Activated naive CD4-positive, alpha-beta T cell treated with anti-CD3 and anti-CD28 coated beads, Interleukin-2, amount 50 U/mL, for 24 hours (primary cell): ENCODE results near the gene LPO.

Source experiments
- H3K27ac Mint-ChIP-seq: one replicate; pipeline ENCODE4 v1.8.0; 2021; ENCODE audit warnings: mild to moderate bottlenecking, mixed read lengths
- H3K27me3 Mint-ChIP-seq: one replicate; pipeline ENCODE4 v1.8.0; 2021; ENCODE audit warnings: mixed read lengths
- H3K36me3 Mint-ChIP-seq: one replicate; pipeline ENCODE4 v1.8.0; 2021; ENCODE audit warnings: mixed read lengths
- H3K4me1 Mint-ChIP-seq: one replicate; pipeline ENCODE4 v1.8.0; 2021; ENCODE audit warnings: mixed read lengths
- H3K4me3 Mint-ChIP-seq: one replicate; pipeline ENCODE4 v1.8.0; 2021; ENCODE audit warnings: mild to moderate bottlenecking, mixed read lengths
- H3K9me3 Mint-ChIP-seq: one replicate; pipeline ENCODE4 v1.8.0; 2021; ENCODE audit warnings: mixed read lengths

LPO gene

DNA sequence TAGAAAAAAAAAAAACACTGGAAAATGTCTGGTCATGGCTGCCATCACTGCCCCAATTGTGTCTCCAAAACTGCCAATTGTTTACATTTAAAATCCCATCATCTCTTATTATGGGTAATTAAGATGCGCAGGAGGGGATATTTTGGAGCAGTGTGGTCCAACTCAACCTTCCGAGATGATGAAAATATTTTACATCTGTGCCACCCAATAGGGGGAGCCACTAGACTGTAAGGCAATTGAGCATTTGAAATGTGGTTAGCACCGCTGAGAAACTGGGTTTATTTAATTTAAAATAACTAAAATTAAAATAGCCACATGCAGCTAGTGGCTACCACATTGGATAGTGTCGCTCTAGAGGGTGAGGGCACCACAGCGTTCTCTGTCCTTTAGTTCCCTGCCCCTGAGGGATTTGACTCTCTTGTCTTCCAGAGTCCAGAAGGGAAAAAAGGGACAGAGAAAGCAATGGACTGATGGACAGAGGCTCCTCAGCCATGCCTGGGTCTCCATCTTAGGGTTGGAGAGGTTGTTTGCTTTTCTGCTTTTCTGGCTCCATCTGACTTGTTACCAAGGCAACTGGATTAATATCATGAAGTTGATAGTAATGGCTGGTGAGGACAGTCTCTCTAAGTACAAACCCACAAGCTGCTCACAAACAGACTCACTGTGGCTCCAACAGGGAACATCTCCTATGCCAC, 38.9 kb downstream of the LPO start:
- Mint-ChIP-seq H3K9me3 (no peaks in the 10 kb centered on the region), H3K4me1 (peaks cover 5% of the 10 kb centered on the region), H3K4me3 (no peak overlapping the region), H3K36me3 (no peaks in the 10 kb centered on the region), H3K27me3 (peaks cover 10% of the 10 kb centered on the region), H3K27ac (no peak overlapping the region)

DNA sequence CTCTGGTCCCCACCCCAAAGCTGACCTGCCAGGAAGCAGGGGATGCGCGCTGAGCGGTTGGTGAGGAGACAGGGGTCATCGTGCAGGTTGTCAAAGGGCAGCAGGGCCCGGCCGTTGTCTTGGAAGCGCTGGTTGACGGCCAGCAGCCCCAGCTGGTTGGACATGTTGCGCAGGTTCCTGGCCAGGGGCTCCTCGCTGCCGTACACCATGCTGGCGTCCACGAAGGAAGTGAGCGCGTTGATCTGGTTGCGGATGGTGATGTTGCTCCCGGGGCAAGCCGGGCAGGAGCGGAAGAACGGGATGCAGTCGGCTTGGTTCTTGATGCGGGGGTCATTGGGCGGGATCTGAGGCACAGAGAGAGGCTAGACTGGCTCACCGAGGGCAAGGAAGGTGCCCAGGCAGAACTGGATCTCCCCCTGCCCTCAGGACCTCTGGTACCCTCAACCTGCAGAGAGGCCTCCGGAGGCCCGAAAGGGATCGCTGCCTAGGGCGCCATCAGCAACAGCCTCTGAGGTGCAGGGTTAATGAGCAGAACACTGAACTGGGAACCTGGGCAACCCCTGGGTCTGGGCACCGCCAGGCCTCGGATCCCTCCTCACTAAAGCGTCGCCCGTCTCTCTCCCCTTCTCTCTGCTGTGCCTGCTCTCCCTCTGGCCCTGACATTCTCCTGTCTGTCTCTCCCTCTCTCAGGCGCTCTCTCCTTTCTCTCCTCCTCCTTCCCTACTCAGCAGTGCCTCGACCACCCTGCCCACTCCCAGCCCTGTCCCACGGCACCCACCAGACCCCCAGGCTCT, 39.6 kb downstream of the LPO start:
- Mint-ChIP-seq H3K4me1 (peaks cover 5% of the 10 kb centered on the region), H3K4me3 (no peak overlapping the region), H3K27ac (no peak overlapping the region), H3K9me3 (no peaks in the 10 kb centered on the region), H3K27me3 (peaks cover 10% of the 10 kb centered on the region), H3K36me3 (no peaks in the 10 kb centered on the region)

DNA sequence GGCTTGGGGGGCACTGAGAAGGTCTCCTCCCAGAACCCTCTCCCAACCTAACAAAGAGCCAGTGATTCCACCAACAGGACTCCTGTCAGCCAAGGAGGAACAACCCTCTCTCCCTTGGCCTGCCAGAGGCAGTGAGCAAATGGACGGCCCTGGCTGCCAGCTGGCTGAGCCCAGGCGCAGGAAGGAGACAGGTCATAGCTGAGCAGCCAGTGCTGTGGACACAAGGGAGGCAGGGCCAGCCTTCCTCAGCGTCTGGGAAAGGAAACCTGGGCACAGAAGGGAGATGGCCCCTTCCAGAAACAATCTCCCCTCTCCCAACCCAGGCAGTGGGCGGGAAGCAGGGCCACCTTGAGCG, 40.3 kb downstream of the LPO start:
- H3K4me1 Mint-ChIP-seq: peaks cover 5% of the 10 kb centered on the region
- no peaks in the 10 kb centered on the region for H3K9me3 Mint-ChIP-seq
- no peaks in the 10 kb centered on the region for H3K36me3 Mint-ChIP-seq
- no peak overlapping the region for H3K4me3 Mint-ChIP-seq
- peaks cover 10% of the 10 kb centered on the region for H3K27me3 Mint-ChIP-seq
- no peak overlapping the region for H3K27ac Mint-ChIP-seq

DNA sequence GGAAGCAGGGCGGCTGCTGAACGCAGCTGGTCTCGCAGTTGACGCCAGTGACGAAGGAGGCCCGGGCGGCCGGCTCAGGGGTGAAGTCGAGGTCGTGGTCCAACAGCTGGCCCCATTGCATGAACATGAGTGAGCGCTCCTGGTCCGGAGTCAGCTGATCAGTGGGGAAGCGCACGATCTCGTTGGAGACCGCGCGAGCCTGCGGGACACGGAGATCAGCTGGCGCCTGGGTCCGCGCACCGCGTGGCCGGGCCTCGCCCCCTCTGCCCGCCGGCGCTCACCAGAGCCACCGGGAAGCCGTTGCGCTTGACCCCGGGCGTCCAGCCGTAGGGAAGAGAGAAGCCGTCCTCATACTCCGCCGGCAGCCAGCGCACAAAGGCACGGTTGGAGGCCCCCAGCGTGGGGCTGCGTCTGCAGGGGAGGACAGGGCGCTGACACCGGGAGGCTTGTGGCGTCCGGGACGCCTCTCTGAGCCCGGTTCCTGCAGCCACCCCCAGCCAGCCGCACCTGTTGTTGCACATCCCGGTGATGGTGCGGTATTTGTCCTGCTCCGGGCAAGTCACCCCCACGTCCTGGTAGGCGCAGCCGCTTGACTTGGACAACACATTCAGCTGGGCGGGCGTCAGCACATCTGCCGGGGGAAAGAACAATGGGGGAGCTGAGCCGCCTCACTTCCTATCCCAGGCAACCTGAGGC, 40.8 kb downstream of the LPO start:
- no peaks in the 10 kb centered on the region for H3K36me3 Mint-ChIP-seq
- peaks cover 5% of the 10 kb centered on the region for H3K4me1 Mint-ChIP-seq
- H3K27ac Mint-ChIP-seq: no peak overlapping the region
- peaks cover 10% of the 10 kb centered on the region for H3K27me3 Mint-ChIP-seq
- H3K4me3 Mint-ChIP-seq: no peak overlapping the region
- H3K9me3 Mint-ChIP-seq: no peaks in the 10 kb centered on the region

DNA sequence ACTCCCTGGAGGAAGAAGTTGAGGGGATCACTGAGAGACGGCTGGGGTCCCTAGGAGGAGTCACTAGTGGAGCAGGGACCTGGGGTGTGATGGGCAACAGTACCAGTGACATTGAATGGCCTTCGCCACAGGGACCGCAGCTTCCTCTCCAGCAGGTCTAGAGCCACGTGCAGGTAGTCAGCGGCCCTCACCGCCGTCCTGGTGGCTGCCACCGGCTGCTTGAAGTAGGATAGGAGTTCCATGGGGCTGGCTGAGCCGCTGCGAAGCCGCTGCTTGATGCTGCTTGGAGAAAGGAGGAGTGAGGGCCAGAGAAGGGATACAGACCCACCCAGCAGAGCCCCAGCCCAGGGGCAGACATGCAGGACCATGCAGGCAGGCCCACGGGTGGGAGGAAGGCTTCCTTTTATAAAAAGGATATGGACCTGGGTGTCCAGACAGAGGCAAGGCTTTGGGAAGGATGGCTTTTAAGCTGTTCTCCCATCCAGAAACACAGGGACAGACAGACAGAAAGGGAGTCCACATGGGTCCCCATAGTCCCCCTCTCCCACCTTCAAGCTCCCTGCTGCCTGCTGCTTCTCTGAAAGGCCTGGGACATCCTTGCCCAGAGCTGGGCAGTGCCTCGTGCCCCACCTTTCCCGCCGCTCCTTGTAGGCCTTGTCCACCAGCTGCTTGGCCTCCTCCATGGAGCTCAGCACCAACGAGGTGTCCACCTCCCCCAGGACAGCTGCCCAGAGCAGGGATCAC, 41.5 kb downstream of the LPO start:
- no peaks in the 10 kb centered on the region for H3K36me3 Mint-ChIP-seq
- no peak overlapping the region for H3K27ac Mint-ChIP-seq
- no peak overlapping the region for H3K4me3 Mint-ChIP-seq
- H3K27me3 Mint-ChIP-seq: peaks cover 10% of the 10 kb centered on the region
- H3K4me1 Mint-ChIP-seq: peaks cover 5% of the 10 kb centered on the region
- H3K9me3 Mint-ChIP-seq: no peaks in the 10 kb centered on the region

DNA sequence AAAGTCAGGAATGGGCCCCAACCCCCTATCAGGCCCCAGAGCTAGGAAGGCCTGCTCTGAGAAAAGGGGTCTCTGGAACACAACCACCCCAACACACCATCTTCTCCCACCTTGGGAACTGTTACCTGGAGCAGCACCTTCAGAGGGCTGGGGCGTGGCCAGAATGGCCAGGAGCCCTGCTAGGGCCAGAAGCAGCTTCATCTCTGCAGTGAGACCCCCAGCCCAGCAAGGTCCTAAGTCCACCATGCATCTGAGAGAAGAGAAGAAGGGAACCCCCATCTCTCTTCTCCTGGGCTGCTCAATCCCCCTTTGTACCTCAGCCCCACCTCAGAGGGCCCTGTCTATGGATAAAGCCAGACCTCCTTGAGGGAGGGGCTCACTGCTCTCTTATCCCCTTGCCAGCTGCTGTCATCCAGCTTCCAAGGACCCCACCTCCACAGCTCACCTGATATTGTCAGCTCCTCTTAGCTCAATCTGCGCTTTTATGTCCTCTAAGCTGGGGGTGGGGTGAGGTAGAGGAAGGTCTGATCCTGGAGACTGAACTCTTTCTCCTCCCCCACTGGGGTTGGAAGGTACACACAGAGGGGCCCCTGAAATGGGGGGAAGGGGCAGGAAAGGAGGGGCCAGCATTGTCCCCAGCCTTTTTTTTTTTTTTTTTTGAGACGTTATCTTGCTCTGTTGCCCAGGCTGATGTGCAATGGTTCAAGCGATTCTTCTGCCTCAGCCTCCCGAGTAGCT, 42.3 kb downstream of the LPO start, which contains the start of gene MPO:
Gene MPO (minus strand): TSS at position 456 of the 738 bp plus-strand sequence. CDS start 177 bp downstream, at position 279.
- no peaks in the 10 kb centered on the region for H3K9me3 Mint-ChIP-seq
- no peak within 1 kb of the TSS for H3K27ac Mint-ChIP-seq
- no peak within 1 kb of the TSS for H3K4me3 Mint-ChIP-seq
- no peaks in the 10 kb centered on the region for H3K36me3 Mint-ChIP-seq
- H3K27me3 Mint-ChIP-seq: peaks cover 10% of the 10 kb centered on the region
- H3K4me1 Mint-ChIP-seq: peaks cover 5% of the 10 kb centered on the region

DNA sequence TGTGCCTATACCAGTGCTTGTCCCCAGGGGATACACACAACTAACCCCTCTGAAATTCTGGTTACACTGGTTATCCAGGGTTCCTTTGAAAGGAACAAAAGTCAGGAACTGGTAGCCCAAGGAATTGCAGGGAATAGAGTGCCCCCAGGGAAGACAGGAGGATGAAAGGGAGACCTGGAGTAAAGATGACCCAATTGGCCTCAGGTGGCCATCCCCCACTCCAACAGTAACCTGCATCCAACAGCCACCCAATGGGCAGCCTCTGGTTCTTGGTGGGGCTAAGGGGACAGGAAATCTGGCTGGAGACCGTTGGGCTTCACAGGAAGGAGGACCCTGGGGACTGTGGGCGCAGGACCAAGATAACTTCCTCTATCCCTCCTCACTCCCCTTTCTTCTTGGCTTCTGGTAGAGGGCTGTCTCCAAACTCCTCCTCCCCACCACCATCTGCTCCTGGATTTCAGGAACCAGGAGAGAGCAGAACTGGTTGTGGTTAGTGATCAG, 43.2 kb downstream of the LPO start:
- no peak overlapping the region for H3K27ac Mint-ChIP-seq
- H3K27me3 Mint-ChIP-seq: peaks cover 8% of the 10 kb centered on the region
- H3K4me1 Mint-ChIP-seq: peaks cover 5% of the 10 kb centered on the region
- no peaks in the 10 kb centered on the region for H3K36me3 Mint-ChIP-seq
- H3K9me3 Mint-ChIP-seq: no peaks in the 10 kb centered on the region
- no peak overlapping the region for H3K4me3 Mint-ChIP-seq

DNA sequence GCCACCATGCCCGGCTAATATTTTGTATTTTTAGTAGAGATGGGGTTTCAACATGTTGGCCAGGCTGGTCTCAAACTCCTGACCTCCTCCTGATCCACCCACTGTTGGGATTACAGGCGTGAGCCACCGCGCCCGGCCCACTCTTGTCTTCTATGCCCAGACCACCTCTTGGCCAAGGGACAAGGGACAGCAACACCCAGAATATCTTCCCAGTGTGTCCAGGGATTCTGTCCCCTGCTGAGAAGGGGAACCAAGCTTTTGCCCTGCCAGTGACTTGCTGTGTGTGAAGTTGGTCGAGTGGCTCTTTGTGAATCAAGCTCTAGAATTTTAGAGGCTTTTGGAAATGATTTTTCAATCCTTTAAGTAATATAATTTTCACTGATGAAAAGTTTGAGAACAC, 44.1 kb downstream of the LPO start:
- Mint-ChIP-seq H3K4me1 (peaks cover 5% of the 10 kb centered on the region), H3K9me3 (no peaks in the 10 kb centered on the region), H3K36me3 (no peaks in the 10 kb centered on the region), H3K4me3 (no peak overlapping the region), H3K27me3 (peaks cover 8% of the 10 kb centered on the region), H3K27ac (no peak overlapping the region)

DNA sequence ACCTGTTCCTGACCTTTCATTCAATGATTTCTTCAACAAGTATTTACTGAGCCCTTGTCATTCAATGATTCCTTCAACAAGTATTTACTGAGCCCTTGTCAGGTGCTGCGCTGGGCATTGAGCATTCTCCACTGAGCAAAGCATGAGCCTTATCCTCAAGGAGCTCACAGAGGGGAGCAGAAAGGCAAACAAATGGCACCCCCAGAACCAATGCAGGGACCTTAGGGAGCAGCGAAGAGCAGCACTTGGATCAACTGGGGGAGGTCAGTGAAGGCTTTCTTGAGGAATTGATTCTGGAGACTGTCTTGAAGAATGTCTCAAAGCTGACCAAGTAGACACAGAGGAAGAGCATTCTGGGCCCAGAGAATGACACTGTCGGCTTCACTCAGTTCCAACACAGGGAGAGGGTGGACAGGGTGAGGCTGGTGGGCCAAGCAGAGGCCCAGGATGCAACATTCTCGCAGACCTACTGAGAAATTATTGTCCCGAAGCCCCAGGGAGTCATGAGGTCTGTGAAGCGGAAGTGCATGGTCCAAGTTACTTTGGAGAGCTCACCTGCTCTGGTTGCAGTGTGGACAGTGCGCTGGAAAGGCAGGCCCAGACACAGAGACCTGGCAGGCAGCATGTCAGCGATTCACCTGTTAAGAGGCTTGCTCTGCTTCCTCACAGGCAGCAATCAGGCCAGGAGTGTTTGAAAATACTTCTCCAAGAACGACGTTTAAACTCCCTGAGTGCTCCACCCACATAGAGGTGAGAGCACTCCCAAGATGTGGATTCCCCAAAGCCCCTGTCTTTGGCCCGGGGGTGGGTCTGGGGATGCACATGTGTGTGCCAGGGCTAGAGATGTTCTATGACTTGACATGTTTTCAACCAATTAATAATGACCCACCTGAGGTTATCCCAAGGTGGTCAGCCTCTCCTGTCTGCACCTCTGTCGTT, 45.6 kb downstream of the LPO start:
- no peak overlapping the region for H3K4me3 Mint-ChIP-seq
- H3K27me3 Mint-ChIP-seq: peaks cover 6% of the 10 kb centered on the region
- H3K27ac Mint-ChIP-seq: no peak overlapping the region
- no peaks in the 10 kb centered on the region for H3K9me3 Mint-ChIP-seq
- no peaks in the 10 kb centered on the region for H3K36me3 Mint-ChIP-seq
- peaks cover 5% of the 10 kb centered on the region for H3K4me1 Mint-ChIP-seq

DNA sequence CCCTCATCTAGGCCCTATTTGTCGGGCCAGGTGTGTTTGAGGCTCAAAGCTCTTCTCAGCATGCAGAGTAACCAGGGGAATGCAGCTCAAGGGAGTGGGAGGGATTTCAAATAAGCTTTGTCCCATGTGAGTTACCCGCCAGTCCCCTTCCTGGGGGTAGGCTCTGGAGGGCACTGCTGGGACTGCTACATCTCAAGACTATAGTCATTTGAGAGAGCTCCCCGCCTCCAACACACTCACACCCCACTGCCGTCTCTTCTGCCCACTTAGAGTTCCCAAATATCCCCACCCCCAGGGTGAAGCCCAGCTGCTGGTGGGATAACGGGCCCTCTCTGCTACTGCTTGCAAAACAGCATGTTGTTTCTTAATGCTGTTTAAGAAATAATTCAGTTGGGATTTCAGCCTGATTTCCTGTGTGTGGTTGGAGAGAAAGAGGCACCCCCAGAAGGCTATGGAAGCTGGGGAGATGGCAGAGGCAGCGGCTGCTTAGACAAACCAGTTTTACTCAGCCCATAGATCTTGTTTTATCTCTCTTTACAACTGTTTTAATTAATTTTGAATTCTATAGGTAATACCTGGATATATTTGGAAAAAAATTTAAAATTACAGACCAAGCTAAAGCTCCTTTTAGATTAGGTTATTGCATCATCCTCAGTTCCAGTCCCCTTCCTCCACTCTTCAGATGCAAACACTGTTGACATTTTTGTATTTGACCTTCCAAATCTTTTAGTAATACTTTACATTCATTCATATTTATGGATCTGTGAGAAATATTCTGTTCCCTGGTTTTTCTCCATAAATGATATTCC, 46.4 kb downstream of the LPO start:
- no peak overlapping the region for H3K27ac Mint-ChIP-seq
- peaks cover 2% of the 10 kb centered on the region for H3K27me3 Mint-ChIP-seq

DNA sequence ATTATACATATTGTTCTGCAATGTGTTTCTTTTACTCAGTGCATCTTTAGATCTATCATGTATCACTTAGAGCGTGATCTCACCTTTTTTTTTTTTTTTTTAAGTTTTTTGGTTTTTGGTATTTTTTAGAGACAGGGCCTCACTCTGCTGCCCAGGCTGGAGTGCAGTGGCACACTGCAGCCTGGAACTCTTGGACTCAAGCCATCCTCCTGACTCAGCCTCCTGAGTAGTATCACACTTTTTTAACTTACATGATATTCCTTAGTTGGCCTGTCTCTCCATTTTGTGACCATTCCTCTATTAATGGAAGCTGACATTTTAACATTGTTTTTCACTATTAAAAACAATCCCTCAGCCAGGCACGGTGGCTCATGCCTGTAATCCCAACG, 47.0 kb downstream of the LPO start:
- Mint-ChIP-seq H3K36me3 (no peaks in the 10 kb centered on the region), H3K27ac (no peak overlapping the region), H3K27me3 (peaks cover 1% of the 10 kb centered on the region), H3K4me3 (no peak overlapping the region), H3K4me1 (no peaks in the 10 kb centered on the region), H3K9me3 (no peaks in the 10 kb centered on the region)

More for the DNA sequence above, 46.4 kb downstream of the LPO start:
- H3K4me3 Mint-ChIP-seq: no peak overlapping the region
- peaks cover under 1% of the 10 kb centered on the region for H3K4me1 Mint-ChIP-seq
- H3K9me3 Mint-ChIP-seq: no peaks in the 10 kb centered on the region
- no peaks in the 10 kb centered on the region for H3K36me3 Mint-ChIP-seq

DNA sequence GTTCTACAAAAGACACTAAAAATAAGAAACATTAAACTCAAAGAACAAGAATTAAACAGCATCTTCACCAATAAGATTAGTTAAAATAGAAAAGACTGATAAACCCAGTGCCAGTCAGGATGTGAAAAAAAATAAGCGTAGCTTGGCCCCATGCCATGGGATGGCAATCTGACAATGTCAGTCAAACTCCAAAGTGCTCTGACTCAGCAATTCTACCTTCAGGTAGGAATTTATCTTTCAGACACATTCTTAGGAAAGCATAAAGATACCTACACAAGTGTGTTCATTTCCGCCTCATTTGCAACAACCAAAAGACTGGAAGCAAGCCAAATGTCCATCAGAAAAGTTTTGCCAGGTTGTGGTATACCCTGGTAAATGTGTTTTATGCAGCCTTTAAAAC, 51.5 kb downstream of the LPO start:
- Mint-ChIP-seq H3K27me3 (peaks cover 3% of the 10 kb centered on the region), H3K4me1 (no peaks in the 10 kb centered on the region), H3K4me3 (no peak overlapping the region), H3K36me3 (peaks cover 1% of the 10 kb centered on the region), H3K27ac (no peak overlapping the region), H3K9me3 (peaks cover 5% of the 10 kb centered on the region)

DNA sequence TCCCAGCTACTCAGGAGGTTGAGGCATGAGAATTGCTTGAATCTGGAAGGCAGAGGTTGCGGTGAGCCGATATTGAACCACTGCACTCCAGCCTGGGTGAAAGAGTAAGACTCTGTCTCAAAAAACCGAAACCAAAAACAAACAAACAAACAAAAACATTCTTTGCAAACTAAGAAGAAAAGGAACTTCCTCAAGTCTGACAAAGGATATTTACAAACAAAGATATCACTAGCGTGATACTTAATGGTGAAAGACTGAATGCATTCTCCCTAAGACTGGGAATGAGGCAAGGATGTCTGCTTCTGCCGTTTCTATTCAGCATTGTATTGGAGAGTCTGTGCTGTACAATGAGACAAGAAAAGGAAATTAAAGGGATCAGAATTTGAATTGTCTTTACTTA, 52.9 kb downstream of the LPO start:
- no peak overlapping the region for H3K27ac Mint-ChIP-seq
- peaks cover 3% of the 10 kb centered on the region for H3K27me3 Mint-ChIP-seq
- peaks cover 5% of the 10 kb centered on the region for H3K9me3 Mint-ChIP-seq
- peaks cover 1% of the 10 kb centered on the region for H3K36me3 Mint-ChIP-seq
- no peaks in the 10 kb centered on the region for H3K4me1 Mint-ChIP-seq
- H3K4me3 Mint-ChIP-seq: no peak overlapping the region
